ENCODE results near the gene OR2A12. TPM values are rescaled to one million over a fixed set of nuclear protein-coding genes. Genes with fewer than 3 reads are reported as not detected.

The OR2A12 gene
- total RNA-seq, 4 donors from 2014 or later = not detected

Small RNA genes within 50 kb of the gene (small RNA-seq; reads per million reads assigned to genes)
- 0 reads per million in 4 donors for gene OR2A41P

Other genes starting within 250 kb of the OR2A12 start
- gene TCAF1, start 184.1 kb upstream of the OR2A12 start, total RNA-seq = 10 to 100 TPM; 34.7 to 66.7 (median 57.7) TPM
- not detected for gene OR2F2, start 151.0 kb upstream of the OR2A12 start, total RNA-seq
- not detected for gene OR2F1, start 131.4 kb upstream of the OR2A12 start, total RNA-seq
- gene OR6B1, start 86.0 kb upstream of the OR2A12 start, total RNA-seq = not detected
- not detected for gene OR2A5, start 37.3 kb upstream of the OR2A12 start, total RNA-seq
- gene OR2A25, start 16.5 kb upstream of the OR2A12 start, total RNA-seq = not detected
- not detected for gene OR2A2, start 23.3 kb downstream of the OR2A12 start, total RNA-seq
- gene OR2A14, start 36.9 kb downstream of the OR2A12 start, total RNA-seq = not detected
- gene CTAGE4, start 97.2 kb downstream of the OR2A12 start, total RNA-seq = 1 to 10 TPM in 2 of 4 donors, under 1 TPM in 1, not detected in 1; 0.27 to 1.7 (median 1.1) TPM
- gene ARHGEF35, start 109.6 kb downstream of the OR2A12 start, total RNA-seq = 1 to 10 TPM in 3 of 4 donors, under 1 TPM in 1; 0.54 to 4.5 (median 2.3) TPM
- gene OR2A42, start 153.3 kb downstream of the OR2A12 start, total RNA-seq = under 1 TPM in 2 of 4 donors, not detected in 2; 0.16 to 0.39 TPM
- 1 to 10 TPM in 3 of 4 donors, under 1 TPM in 1; 0.47 to 1.9 (median 1.3) TPM for gene OR2A7, start 178.5 kb downstream of the OR2A12 start, total RNA-seq
- 1 to 10 TPM in 1 of 4 donors, under 1 TPM in 1, not detected in 2; 0.94 to 2.2 TPM for gene CTAGE8, start 183.0 kb downstream of the OR2A12 start, total RNA-seq
- under 1 TPM in 2 of 4 donors, not detected in 2; 0.13 to 0.42 TPM for gene OR2A1, start 226.1 kb downstream of the OR2A12 start, total RNA-seq

Data from gastroesophageal sphincter (tissue), 4 donors.